WI38 (cell line): ENCODE data around the gene ZNF613.

Experiments used
- H3K4me3 ChIP-seq: 2 replicates; pipeline ENCODE4 v1.5.1; 2011; ENCODE audit warnings: low read depth, mild to moderate bottlenecking, control low read depth, low read length
- CTCF ChIP-seq: IDR thresholded peaks from 2 replicates; pipeline ENCODE4 v1.5.1; 2012; ENCODE audit warnings: low read depth, mild to moderate bottlenecking, control low read depth, low read length

ZNF613 gene

GRCh38 chr19:51993422-51993821 lies 66.2 kb downstream of the ZNF613 start:
- no peak overlapping the region for H3K4me3 ChIP-seq
- no peak for TF ChIP-seq CTCF

GRCh38 chr19:51994048-51994644 lies 66.9 kb downstream of the ZNF613 start:
- TF ChIP-seq CTCF: no peak
- H3K4me3 ChIP-seq: no peak overlapping the region
